IMR-90 (cell line): ENCODE data around the gene CDC73.
A peak's percentile ranks its signal among the peaks of the same experiment; 100 is the strongest.

ENCODE experiments used
- MXI1 ChIP-seq: IDR thresholded peaks from 2 replicates; pipeline ENCODE4 v1.6.1; 2012; ENCODE audit warnings: low read depth, mild to moderate bottlenecking, low read length, moderate library complexity, borderline replicate concordance
- POLR2A ChIP-seq: IDR thresholded peaks from 2 replicates; pipeline ENCODE4 v1.6.1; 2012; ENCODE audit warnings: mild to moderate bottlenecking, low read depth, low read length
- RAD21 ChIP-seq: IDR thresholded peaks from 2 replicates; pipeline ENCODE4 v1.6.1; 2012; ENCODE audit warnings: low read length, improper control_type of control experiment
- TF ChIP-seq, protein P1 (sequence below): conservative IDR thresholded peaks from 2 replicates; pipeline ENCODE4 v1.5.1; 2012; ENCODE audit warnings: mild to moderate bottlenecking, low read depth, low read length, improper control_type of control experiment

DNA sequence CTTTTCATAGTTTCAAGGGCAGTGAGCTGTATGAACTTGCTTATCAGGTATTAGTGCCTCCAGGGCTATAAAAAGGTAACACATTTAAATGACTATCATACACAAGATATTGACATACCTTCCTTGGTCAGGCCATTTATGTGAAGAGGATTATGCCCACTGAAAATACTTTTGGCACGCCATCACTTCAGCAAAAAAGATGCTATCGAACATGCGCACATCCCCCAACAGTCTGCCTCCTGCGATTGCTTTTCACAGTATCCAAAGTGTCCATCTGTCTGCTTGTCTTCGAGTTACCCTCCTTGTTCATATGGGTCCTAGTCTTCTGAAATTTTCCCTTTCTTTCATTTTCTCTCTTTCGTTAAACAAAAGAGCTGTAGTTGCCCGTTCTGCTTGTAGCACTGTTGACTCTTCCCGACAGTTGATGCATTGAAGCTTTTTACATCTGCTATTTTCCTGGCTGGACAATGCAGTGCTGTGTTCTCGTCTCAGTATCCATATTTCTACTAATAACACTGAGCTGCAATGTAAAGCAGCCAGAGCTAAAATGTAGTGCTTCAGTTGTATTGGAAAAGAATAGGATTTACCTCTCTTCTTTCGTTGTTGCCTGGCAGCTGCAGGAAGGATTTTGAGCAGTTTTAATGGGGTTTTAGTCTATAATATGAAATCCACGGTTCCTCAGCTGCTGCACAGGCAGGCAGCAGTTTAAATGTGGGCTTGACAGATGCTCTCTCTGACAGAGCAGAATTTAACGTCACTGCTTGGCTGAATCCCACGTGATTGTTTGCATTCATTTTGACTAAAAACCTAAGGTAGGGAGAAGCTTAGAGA is 64.3 kb downstream of the CDC73 start, which contains the start of gene B3GALT2:
- TF ChIP-seq POLR2A, result no peak
- TF ChIP-seq MXI1, result 0 out of 2 replicates have a peak, but pooled peaks have one; percentile 57
- TF ChIP-seq RAD21, result no peak
- TF ChIP-seq, protein P1, sequence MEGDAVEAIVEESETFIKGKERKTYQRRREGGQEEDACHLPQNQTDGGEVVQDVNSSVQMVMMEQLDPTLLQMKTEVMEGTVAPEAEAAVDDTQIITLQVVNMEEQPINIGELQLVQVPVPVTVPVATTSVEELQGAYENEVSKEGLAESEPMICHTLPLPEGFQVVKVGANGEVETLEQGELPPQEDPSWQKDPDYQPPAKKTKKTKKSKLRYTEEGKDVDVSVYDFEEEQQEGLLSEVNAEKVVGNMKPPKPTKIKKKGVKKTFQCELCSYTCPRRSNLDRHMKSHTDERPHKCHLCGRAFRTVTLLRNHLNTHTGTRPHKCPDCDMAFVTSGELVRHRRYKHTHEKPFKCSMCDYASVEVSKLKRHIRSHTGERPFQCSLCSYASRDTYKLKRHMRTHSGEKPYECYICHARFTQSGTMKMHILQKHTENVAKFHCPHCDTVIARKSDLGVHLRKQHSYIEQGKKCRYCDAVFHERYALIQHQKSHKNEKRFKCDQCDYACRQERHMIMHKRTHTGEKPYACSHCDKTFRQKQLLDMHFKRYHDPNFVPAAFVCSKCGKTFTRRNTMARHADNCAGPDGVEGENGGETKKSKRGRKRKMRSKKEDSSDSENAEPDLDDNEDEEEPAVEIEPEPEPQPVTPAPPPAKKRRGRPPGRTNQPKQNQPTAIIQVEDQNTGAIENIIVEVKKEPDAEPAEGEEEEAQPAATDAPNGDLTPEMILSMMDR, result no peak
